ENCODE measurements around the gene CPA4.

- TF ChIP-seq POLR2AphosphoS5 (IDR thresholded peaks at IDR 0.05) (no peak), CTCF (IDR thresholded peaks at IDR 0.05) (no peak)
Observed at GRCh38 chr7:130345136-130345535, 52.2 kb downstream of the CPA4 start.
